GM23338 (cell line): Measurements from ENCODE around the gene GPC5. TPM values are rescaled to one million over a fixed set of nuclear protein-coding genes. Genes with fewer than 3 reads are reported as not detected.

ENCODE experiments used
- ATAC-seq: fragments of 200-7000 bp; cut with Tn5 transposase; 3 replicates; pipeline ENCODE4 v1.9.1; 2020
- DNase-seq: peaks from one replicate; pipeline ENCODE4 v3.0.0-alpha.2; 2015; ENCODE audit warnings: low spot score
- H2AFZ ChIP-seq: fragments of 200-600 bp; sonication (generic); 2 replicates; pipeline ENCODE4 v1.8.0; 2016; ENCODE audit warnings: antibody characterized with exemption, mild to moderate bottlenecking, moderate library complexity
- H3F3A ChIP-seq: fragments of 200-600 bp; sonication (generic); replicated peaks from 2 replicates; pipeline ENCODE4 v1.8.0; 2017; ENCODE audit warnings: antibody characterized with exemption, mixed run types, low read depth
- H3K27ac ChIP-seq: fragments of 200-600 bp; sonication (generic); 2 replicates; pipeline ENCODE4 v1.6.1; 2016; ENCODE audit warnings: low read depth
- H3K27me3 ChIP-seq: fragments of 200-600 bp; sonication (generic); 2 replicates; pipeline ENCODE4 v1.8.0; 2016; ENCODE audit warnings: mild to moderate bottlenecking, mixed run types, moderate library complexity; ENCODE audit not compliant: insufficient read depth
- H3K36me3 ChIP-seq: fragments of 200-600 bp; sonication (generic); 2 replicates; pipeline ENCODE4 v1.8.0; 2016; ENCODE audit warnings: mild to moderate bottlenecking; ENCODE audit not compliant: insufficient read depth
- H3K4me1 ChIP-seq: fragments of 200-600 bp; sonication (generic); 2 replicates; pipeline ENCODE4 v1.8.0; 2016; ENCODE audit warnings: mild to moderate bottlenecking, moderate library complexity; ENCODE audit not compliant: insufficient read depth
- H3K4me2 ChIP-seq: fragments of 200-600 bp; sonication (generic); 2 replicates; pipeline ENCODE4 v1.7.1; 2017; ENCODE audit warnings: mixed run types
- H3K4me3 ChIP-seq: fragments of 200-600 bp; sonication (generic); 2 replicates; pipeline ENCODE4 v1.6.1; 2016; ENCODE audit warnings: mixed run types
- H3K79me2 ChIP-seq: fragments of 200-600 bp; sonication (generic); replicated peaks from 2 replicates; pipeline ENCODE4 v1.8.0; 2017; ENCODE audit warnings: mild to moderate bottlenecking; ENCODE audit not compliant: insufficient read depth
- H3K9me2 ChIP-seq: fragments of 200-600 bp; sonication (generic); 2 replicates; pipeline ENCODE4 v1.8.0; 2017; ENCODE audit not compliant: insufficient read depth
- H4K20me1 ChIP-seq: fragments of 200-600 bp; sonication (generic); replicated peaks from 2 replicates; pipeline ENCODE4 v1.8.0; 2017; ENCODE audit warnings: mild to moderate bottlenecking; ENCODE audit not compliant: insufficient read depth
- H3K27ac Mint-ChIP-seq: 2 replicates; pipeline ENCODE4 v1.8.0; 2020; ENCODE audit warnings: inconsistent platforms, mild to moderate bottlenecking, moderate library complexity, mixed read lengths
- H3K27me3 Mint-ChIP-seq: 3 replicates; pipeline ENCODE4 v1.8.0; 2022; ENCODE audit warnings: low read depth, mild to moderate bottlenecking, moderate library complexity, mixed read lengths, inconsistent platforms; ENCODE audit not compliant: insufficient read depth, poor library complexity
- H3K36me3 Mint-ChIP-seq: 3 replicates; pipeline ENCODE4 v1.8.0; 2021; ENCODE audit warnings: low read depth, mild to moderate bottlenecking, inconsistent platforms, moderate library complexity, mixed read lengths
- H3K4me1 Mint-ChIP-seq: 3 replicates; pipeline ENCODE4 v1.8.0; 2020; ENCODE audit warnings: mild to moderate bottlenecking, inconsistent platforms, mixed read lengths
- H3K4me3 Mint-ChIP-seq: 3 replicates; pipeline ENCODE4 v1.8.0; 2021; ENCODE audit warnings: moderate library complexity, mild to moderate bottlenecking, inconsistent platforms, mixed read lengths
- H3K9me3 Mint-ChIP-seq: 3 replicates; pipeline ENCODE4 v1.8.0; 2020; ENCODE audit warnings: moderate library complexity, mild to moderate bottlenecking, inconsistent platforms, mixed read lengths
- CREB1 ChIP-seq: fragments of 250-450 bp; sonication (Bioruptor Pico); IDR thresholded peaks from 2 replicates; pipeline ENCODE4 v1.5.0; 2020; ENCODE audit warnings: low read depth, mild to moderate bottlenecking, moderate library complexity
- EZH2 ChIP-seq: fragments of 200-600 bp; sonication (generic); IDR thresholded peaks from one replicate; pipeline ENCODE4 v1.8.0; 2017; ENCODE audit warnings: antibody characterized with exemption, mild to moderate bottlenecking, low read depth; ENCODE audit not compliant: unreplicated experiment
- EZH2phosphoT487 ChIP-seq: fragments of 200-600 bp; sonication (generic); IDR thresholded peaks from one replicate; pipeline ENCODE4 v1.8.1; 2018; ENCODE audit warnings: antibody characterized with exemption; ENCODE audit not compliant: unreplicated experiment
- JUNB ChIP-seq: IDR thresholded peaks from one replicate; pipeline ENCODE4 v1.6.1; 2016; ENCODE audit warnings: antibody characterized with exemption; ENCODE audit not compliant: unreplicated experiment
- NANOG ChIP-seq: IDR thresholded peaks from 2 replicates; pipeline ENCODE4 v1.6.1; 2016; ENCODE audit warnings: antibody characterized with exemption, borderline replicate concordance
- POLR2AphosphoS5 ChIP-seq: IDR thresholded peaks from 2 replicates; pipeline ENCODE4 v1.6.1; 2016; ENCODE audit warnings: antibody characterized with exemption, low read depth
- STAT1 ChIP-seq: IDR thresholded peaks from one replicate; pipeline ENCODE4 v1.6.1; 2016; ENCODE audit warnings: antibody characterized with exemption; ENCODE audit not compliant: unreplicated experiment
- ZNF114 ChIP-seq: fragments of 250-450 bp; sonication (Bioruptor Pico); IDR thresholded peaks from 2 replicates; pipeline ENCODE4 v1.5.0; 2020; ENCODE audit warnings: mild to moderate bottlenecking, moderate library complexity
- ZNF331 ChIP-seq: fragments of 250-450 bp; sonication (Bioruptor Pico); IDR thresholded peaks from 2 replicates; pipeline ENCODE4 v1.5.0; 2020; ENCODE audit warnings: low read depth, mild to moderate bottlenecking, moderate library complexity
- polyA plus RNA-seq: library from polyadenylated mRNA; unstranded; fragments of >200 nt; fragmentation: Nextera tagmentation; extraction: Ambion mirVana; gene quantifications from 2 replicates; pipeline ENCODE4 v1.2.1, GENCODE V29; 2016
- total RNA-seq: library from RNA; depleted of rRNA; stranded (reverse); fragments of >200 nt; shearing (Covaris generic); gene quantifications from 2 replicates; pipeline ENCODE4 v1.2.3, GENCODE V29; 2014
- TF ChIP-seq, protein P1 (sequence below), 2 experiments: fragments of 200-600 bp in 1 of 2; sonication (generic) in 1 of 2; conservative IDR thresholded peaks; 2 replicates each; pipeline versions ENCODE4 v1.5.1 to v1.6.1; 2016 to 2017; ENCODE audit warnings: antibody characterized with exemption in 2 of 2, low read depth in 2 of 2, mild to moderate bottlenecking in 2 of 2, moderate library complexity in 1 of 2
- TF ChIP-seq, protein P2 (sequence below): IDR thresholded peaks from one replicate; pipeline ENCODE4 v1.6.1; 2018; ENCODE audit warnings: antibody characterized with exemption; ENCODE audit not compliant: unreplicated experiment
- TF ChIP-seq, protein P3 (sequence below): IDR thresholded peaks from 2 replicates; pipeline ENCODE4 v1.6.1; 2016; ENCODE audit warnings: antibody characterized with exemption
- TF ChIP-seq, protein P4 (sequence below): fragments of 250-450 bp; sonication (Bioruptor Pico); IDR thresholded peaks from 2 replicates; pipeline ENCODE4 v1.5.0; 2020; ENCODE audit warnings: mild to moderate bottlenecking, moderate library complexity

Gene GPC5
- total and polyA plus RNA-seq, 2 experiments from 2014 or later: 0.95 to 1.1 TPM

DNA sequence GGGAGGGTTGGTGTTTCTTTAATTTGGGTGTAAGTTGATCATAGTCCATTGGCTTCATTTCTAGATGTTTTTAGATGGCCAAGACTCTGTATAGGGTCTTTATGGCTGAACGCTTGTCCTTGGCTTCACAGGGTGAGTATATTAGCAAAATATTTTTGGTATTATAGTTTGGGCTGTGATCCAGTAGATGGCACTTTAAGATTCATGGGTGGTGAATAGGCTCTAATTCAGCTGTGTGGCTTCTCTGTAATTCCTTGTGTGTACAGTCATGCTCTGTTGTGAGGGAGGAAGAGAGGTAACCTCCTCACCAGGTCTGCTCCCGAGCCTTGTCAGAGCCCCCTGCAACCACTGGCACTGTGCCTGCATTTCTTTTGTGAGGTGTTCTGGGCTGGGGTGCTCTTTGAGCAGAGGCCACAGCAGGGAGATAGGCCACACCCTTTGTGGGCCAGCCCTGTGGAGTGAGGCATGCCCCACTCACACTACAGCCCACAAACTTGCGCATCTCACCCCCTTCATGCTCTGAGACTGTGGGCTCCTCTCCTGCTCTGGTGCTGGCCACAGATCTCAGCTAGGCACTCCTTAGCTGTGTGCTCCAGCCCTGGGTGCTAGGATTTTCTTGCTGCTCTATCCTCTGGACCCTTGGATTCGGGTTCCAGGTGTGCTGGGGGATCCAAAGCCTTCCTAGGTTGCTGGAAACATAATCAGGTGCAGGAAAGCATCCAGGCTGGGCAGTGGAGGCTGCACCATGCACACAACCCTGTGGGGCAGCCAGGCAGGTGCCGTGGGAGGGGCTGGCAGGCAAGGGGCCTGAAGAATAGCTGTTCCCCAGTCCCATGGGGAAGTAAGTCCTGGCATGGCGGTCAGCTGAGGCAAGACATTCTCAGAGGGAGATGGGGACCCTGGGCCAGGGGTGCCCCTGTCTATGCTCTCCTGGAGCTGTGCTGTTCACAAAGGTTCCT lies 193.9 kb downstream of the GPC5 start:
- H3K4me3 Mint-ChIP-seq: no peak overlapping the region
- ATAC-seq (no peak), DNase-seq (no peak)
- TF ChIP-seq JUNB (no peak), CREB1 (no peak), STAT1 (no peak), EZH2 (no peak), EZH2phosphoT487 (no peak), POLR2AphosphoS5 (no peak), ZNF331 (no peak), ZNF114 (no peak), NANOG (no peak)
- TF ChIP-seq, protein P1, sequence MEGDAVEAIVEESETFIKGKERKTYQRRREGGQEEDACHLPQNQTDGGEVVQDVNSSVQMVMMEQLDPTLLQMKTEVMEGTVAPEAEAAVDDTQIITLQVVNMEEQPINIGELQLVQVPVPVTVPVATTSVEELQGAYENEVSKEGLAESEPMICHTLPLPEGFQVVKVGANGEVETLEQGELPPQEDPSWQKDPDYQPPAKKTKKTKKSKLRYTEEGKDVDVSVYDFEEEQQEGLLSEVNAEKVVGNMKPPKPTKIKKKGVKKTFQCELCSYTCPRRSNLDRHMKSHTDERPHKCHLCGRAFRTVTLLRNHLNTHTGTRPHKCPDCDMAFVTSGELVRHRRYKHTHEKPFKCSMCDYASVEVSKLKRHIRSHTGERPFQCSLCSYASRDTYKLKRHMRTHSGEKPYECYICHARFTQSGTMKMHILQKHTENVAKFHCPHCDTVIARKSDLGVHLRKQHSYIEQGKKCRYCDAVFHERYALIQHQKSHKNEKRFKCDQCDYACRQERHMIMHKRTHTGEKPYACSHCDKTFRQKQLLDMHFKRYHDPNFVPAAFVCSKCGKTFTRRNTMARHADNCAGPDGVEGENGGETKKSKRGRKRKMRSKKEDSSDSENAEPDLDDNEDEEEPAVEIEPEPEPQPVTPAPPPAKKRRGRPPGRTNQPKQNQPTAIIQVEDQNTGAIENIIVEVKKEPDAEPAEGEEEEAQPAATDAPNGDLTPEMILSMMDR (conservative IDR thresholded peaks at IDR 0.05; ENCODE audit: low read depth in 2 of 2): no peak
- TF ChIP-seq, protein P2, sequence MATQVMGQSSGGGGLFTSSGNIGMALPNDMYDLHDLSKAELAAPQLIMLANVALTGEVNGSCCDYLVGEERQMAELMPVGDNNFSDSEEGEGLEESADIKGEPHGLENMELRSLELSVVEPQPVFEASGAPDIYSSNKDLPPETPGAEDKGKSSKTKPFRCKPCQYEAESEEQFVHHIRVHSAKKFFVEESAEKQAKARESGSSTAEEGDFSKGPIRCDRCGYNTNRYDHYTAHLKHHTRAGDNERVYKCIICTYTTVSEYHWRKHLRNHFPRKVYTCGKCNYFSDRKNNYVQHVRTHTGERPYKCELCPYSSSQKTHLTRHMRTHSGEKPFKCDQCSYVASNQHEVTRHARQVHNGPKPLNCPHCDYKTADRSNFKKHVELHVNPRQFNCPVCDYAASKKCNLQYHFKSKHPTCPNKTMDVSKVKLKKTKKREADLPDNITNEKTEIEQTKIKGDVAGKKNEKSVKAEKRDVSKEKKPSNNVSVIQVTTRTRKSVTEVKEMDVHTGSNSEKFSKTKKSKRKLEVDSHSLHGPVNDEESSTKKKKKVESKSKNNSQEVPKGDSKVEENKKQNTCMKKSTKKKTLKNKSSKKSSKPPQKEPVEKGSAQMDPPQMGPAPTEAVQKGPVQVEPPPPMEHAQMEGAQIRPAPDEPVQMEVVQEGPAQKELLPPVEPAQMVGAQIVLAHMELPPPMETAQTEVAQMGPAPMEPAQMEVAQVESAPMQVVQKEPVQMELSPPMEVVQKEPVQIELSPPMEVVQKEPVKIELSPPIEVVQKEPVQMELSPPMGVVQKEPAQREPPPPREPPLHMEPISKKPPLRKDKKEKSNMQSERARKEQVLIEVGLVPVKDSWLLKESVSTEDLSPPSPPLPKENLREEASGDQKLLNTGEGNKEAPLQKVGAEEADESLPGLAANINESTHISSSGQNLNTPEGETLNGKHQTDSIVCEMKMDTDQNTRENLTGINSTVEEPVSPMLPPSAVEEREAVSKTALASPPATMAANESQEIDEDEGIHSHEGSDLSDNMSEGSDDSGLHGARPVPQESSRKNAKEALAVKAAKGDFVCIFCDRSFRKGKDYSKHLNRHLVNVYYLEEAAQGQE: no peak
- TF ChIP-seq, protein P3, sequence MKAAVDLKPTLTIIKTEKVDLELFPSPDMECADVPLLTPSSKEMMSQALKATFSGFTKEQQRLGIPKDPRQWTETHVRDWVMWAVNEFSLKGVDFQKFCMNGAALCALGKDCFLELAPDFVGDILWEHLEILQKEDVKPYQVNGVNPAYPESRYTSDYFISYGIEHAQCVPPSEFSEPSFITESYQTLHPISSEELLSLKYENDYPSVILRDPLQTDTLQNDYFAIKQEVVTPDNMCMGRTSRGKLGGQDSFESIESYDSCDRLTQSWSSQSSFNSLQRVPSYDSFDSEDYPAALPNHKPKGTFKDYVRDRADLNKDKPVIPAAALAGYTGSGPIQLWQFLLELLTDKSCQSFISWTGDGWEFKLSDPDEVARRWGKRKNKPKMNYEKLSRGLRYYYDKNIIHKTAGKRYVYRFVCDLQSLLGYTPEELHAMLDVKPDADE: no peak
- TF ChIP-seq, protein P4, sequence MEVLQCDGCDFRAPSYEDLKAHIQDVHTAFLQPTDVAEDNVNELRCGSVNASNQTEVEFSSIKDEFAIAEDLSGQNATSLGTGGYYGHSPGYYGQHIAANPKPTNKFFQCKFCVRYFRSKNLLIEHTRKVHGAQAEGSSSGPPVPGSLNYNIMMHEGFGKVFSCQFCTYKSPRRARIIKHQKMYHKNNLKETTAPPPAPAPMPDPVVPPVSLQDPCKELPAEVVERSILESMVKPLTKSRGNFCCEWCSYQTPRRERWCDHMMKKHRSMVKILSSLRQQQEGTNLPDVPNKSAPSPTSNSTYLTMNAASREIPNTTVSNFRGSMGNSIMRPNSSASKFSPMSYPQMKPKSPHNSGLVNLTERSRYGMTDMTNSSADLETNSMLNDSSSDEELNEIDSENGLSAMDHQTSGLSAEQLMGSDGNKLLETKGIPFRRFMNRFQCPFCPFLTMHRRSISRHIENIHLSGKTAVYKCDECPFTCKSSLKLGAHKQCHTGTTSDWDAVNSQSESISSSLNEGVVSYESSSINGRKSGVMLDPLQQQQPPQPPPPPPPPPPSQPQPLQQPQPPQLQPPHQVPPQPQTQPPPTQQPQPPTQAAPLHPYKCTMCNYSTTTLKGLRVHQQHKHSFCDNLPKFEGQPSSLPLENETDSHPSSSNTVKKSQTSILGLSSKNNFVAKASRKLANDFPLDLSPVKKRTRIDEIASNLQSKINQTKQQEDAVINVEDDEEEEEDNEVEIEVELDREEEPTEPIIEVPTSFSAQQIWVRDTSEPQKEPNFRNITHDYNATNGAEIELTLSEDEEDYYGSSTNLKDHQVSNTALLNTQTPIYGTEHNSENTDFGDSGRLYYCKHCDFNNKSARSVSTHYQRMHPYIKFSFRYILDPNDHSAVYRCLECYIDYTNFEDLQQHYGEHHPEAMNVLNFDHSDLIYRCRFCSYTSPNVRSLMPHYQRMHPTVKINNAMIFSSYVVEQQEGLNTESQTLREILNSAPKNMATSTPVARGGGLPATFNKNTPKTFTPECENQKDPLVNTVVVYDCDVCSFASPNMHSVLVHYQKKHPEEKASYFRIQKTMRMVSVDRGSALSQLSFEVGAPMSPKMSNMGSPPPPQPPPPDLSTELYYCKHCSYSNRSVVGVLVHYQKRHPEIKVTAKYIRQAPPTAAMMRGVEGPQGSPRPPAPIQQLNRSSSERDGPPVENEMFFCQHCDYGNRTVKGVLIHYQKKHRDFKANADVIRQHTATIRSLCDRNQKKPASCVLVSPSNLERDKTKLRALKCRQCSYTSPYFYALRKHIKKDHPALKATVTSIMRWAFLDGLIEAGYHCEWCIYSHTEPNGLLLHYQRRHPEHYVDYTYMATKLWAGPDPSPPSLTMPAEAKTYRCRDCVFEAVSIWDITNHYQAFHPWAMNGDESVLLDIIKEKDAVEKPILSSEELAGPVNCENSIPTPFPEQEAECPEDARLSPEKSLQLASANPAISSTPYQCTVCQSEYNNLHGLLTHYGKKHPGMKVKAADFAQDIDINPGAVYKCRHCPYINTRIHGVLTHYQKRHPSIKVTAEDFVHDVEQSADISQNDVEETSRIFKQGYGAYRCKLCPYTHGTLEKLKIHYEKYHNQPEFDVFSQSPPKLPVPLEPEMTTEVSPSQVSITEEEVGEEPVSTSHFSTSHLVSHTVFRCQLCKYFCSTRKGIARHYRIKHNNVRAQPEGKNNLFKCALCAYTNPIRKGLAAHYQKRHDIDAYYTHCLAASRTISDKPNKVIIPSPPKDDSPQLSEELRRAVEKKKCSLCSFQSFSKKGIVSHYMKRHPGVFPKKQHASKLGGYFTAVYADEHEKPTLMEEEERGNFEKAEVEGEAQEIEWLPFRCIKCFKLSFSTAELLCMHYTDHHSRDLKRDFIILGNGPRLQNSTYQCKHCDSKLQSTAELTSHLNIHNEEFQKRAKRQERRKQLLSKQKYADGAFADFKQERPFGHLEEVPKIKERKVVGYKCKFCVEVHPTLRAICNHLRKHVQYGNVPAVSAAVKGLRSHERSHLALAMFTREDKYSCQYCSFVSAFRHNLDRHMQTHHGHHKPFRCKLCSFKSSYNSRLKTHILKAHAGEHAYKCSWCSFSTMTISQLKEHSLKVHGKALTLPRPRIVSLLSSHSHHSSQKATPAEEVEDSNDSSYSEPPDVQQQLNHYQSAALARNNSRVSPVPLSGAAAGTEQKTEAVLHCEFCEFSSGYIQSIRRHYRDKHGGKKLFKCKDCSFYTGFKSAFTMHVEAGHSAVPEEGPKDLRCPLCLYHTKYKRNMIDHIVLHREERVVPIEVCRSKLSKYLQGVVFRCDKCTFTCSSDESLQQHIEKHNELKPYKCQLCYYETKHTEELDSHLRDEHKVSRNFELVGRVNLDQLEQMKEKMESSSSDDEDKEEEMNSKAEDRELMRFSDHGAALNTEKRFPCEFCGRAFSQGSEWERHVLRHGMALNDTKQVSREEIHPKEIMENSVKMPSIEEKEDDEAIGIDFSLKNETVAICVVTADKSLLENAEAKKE (CRISPR knock-in tag): no peak
- no peak overlapping the region for H3K27ac Mint-ChIP-seq
- Histone ChIP-seq H2AFZ (no peak overlapping the region), H3K4me1 (no peaks in the 10 kb centered on the region), H3K4me3 (no peak overlapping the region), H3K27me3 (no peaks in the 10 kb centered on the region), H3K27ac (no peak overlapping the region), H3K4me2 (no peak overlapping the region), H4K20me1 (no peaks in the 10 kb centered on the region), H3K9me2 (no peaks in the 10 kb centered on the region), H3F3A (no peaks in the 10 kb centered on the region), H3K79me2 (no peaks in the 10 kb centered on the region), H3K36me3 (no peaks in the 10 kb centered on the region)
- H3K4me1 Mint-ChIP-seq: no peaks in the 10 kb centered on the region
- H3K27me3 Mint-ChIP-seq: no peaks in the 10 kb centered on the region
- no peaks in the 10 kb centered on the region; the same call in 2 of the 3 replicates for H3K9me3 Mint-ChIP-seq
- no peaks in the 10 kb centered on the region for H3K36me3 Mint-ChIP-seq
